Astrocyte of the spinal cord (primary cell): ENCODE measurements around the gene CEP170B.

Experiments used
- DNase-seq: peaks from one replicate; pipeline ENCODE4 v3.0.0; 2011; ENCODE audit warnings: low read depth, low spot score
- H3K4me3 ChIP-seq: 2 replicates; pipeline ENCODE4 v1.5.1; 2011; ENCODE audit warnings: low read depth, mild to moderate bottlenecking, low read length, moderate library complexity
- CTCF ChIP-seq: IDR thresholded peaks from 2 replicates; pipeline ENCODE4 v1.5.1; 2012; ENCODE audit warnings: low read depth, mild to moderate bottlenecking, low read length, inconsistent platforms
- in situ Hi-C: cut with HindIII; loops from 2 replicates; pipeline ENCODE4 v1.10.0; 2017; ENCODE audit warnings: low sequenced_read_pairs

Gene CEP170B

DNA sequence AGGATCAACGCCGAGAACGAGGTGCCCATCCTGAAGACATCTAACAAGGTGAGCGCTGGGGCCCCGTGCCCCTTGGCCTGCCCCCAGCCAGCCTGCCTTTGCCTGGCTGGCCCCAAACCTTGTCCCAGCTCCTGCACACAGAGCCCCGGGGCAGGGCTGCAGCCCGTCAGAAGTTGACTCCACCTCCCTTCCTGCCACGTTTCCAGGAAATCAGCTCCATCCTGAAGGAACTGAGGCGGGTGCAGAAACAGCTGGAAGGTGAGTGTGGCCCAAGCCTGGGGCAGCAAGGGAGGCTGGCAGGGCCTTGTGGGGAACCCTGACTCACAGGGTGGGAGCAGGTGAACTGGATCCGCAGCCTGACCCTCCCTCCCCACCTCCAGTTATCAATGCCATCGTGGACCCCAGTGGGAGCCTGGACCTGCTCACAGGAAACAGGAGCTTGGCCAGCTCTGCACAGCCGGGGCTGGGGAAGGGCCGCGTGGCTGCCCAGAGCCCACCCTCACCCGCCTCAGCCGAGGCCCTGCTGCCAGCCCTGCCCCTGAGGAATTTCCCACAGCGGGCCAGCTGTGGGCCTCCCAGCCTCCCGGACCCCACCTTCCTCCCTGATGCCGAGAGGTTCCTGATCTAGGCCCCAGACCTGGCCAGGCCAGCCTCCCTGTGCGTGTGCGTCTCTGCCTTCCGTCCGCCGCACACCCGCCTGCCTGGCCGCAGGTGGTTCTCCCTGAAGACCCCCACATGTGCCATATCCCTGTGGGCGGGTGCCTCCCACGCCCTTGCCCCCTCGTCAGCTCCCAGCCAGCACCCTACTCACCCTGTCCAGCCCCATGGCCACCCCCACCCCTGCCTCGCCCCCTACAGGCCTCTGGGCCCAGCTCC, 29.5 kb downstream of the CEP170B start:
- in situ Hi-C loops: no loop called here
- no peak overlapping the region for H3K4me3 ChIP-seq
- no peak for DNase-seq
- TF ChIP-seq CTCF: no peak

- DNase-seq: no peak
- in situ Hi-C loops: no loop called here
- H3K4me3 ChIP-seq: no peak overlapping the region
- TF ChIP-seq CTCF: no peak
Measured at GRCh38 chr14:104895207-104895785, 30.2 kb downstream of the CEP170B start.

DNA sequence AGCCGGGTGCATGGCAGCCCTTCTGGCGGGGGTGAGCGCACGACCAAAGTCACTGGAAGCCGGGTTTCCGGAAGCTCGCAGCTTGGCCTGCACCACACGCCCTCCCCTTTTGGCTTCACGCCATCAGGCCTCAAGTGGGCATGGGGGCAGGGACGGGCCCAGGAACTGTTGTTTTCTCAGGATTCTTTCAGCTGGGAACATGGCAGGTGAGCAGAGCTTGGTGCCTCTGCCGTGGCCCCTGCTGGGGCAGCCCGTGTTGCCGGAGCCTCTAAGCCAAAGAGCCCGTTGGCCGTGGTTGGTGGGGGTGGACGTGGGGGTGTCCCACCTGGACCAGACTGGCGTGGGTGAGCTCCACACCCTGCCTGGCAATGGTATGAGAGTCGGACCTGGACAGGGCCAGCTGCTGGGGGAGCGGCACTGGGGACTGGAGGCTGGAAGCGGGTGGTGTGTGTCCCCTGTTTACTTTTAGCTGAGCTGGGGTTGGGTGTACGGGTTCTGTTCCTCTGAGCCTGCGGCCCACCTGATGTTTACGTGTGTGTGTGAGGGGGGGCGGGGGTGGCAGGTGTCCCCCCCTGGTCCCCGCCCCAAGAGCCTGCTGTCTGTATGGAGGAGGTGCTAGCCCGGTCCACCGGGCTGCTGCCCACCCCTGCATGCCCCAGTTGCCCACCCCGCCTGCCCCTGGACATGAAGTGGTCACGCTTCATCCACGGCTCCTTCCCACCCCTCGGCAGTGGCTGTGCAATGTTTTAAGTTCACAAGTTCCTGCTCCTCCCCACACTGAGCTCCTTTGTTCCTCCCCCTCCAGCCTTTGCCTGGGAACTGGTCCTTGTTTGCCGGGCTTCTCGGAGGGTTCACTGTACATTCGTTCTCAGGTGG, 31.0 kb downstream of the CEP170B start:
- in situ Hi-C loops: no loop called here
- no peak overlapping the region for H3K4me3 ChIP-seq
- TF ChIP-seq CTCF: no peak
- no peak for DNase-seq

DNA sequence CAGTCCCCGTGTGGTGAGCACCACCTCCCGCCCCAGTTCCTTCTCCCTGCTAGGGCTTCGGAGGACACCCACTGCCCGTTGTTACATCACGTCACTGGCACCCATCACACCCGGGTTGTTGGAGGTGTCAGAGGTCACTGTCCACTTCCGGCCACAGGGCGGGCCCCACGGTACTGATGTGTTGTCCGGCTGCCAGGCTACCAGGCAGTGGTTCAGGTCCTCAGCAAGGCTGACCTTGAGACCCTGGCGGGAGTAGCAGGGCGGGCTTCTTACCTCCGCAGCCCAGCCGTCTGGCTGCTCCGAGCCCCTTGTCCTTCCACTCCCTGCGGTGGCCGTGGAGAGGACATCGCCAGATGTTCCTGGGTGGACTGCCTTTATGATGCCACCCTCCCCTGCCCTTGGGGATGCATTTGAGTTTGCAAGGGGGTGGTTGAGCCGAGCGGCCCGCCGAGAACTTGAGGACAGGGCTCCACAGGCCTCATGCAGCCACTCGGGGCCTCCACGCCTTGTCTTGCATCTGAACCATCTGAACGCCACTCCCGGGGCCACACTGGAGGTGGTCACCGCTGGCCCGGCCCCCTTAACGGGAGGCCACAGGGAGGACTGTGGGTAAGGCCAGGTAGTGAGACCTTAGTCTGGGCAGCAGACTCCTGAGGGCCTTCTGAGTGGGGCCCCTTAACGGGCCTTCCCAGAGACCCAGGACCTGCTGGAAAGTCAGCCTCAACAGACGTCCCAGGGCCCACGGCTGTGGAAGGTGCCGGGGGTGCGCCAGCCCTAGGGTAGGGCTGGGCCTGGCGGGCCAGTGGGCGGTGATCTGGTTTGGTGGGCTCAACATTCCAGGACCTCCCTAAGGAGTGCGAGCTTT, 32.5 kb downstream of the CEP170B start:
- in situ Hi-C loops: no loop called here
- no peak for TF ChIP-seq CTCF
- DNase-seq: no peak
- H3K4me3 ChIP-seq: no peak overlapping the region

DNA sequence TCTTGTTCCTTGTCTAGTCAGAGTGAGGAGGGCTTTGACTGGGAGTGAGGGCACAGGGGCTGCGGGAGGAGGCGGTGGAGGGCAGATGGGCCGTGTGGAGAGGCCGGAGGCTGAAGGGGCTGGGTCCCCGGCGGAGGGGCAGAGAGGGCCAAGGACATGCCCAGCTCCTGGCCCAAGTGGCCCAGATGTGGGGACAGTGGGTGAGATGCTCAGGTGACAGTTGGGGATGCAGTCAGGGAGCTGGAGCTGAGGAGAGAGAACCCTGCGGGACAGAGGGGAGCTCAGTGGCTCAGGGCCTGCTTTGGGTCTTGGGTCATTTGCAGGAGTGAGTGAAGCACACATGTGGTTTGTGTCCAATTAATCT, 33.1 kb downstream of the CEP170B start:
- TF ChIP-seq CTCF: no peak
- in situ Hi-C loops: no loop called here
- no peak for DNase-seq
- H3K4me3 ChIP-seq: no peak overlapping the region

GRCh38 chr14:104898870-104899510, 33.9 kb downstream of the CEP170B start:
- no peak for DNase-seq
- in situ Hi-C loops: no loop called here
- H3K4me3 ChIP-seq: no peak overlapping the region
- TF ChIP-seq CTCF: no peak
